ENCODE measurements around the gene PXDN.
A peak's percentile ranks its signal among the peaks of the same experiment; 100 is the strongest.

Gene PXDN

GRCh38 chr2:1642066-1642861 lies 102.1 kb downstream of the PXDN start:
- DNase-seq = no peak

- no peak for DNase-seq
These were observed 102.8 kb downstream of the PXDN start for GRCh38 chr2:1641523-1641922.

GRCh38 chr2:1640301-1641135 lies 103.8 kb downstream of the PXDN start:
- DNase-seq = no peak

- DNase-seq = no peak
These were observed 105.0 kb downstream of the PXDN start for GRCh38 chr2:1639086-1639858.

GRCh38 chr2:1638281-1638860 lies 105.9 kb downstream of the PXDN start:
- DNase-seq = no peak

GRCh38 chr2:1636791-1637415 lies 107.4 kb downstream of the PXDN start:
- peak in 1 of 6 experiments; percentile 1 for DNase-seq

GRCh38 chr2:1635823-1636222 lies 108.5 kb downstream of the PXDN start:
- no peak for DNase-seq

GRCh38 chr2:1634681-1635341 lies 109.5 kb downstream of the PXDN start:
- DNase-seq = no peak

- no peak for DNase-seq
These were observed 110.3 kb downstream of the PXDN start for GRCh38 chr2:1633936-1634587.

- DNase-seq = no peak
These were observed 111.1 kb downstream of the PXDN start for GRCh38 chr2:1633092-1633671.

- no peak for DNase-seq
These were observed 111.8 kb downstream of the PXDN start for GRCh38 chr2:1632510-1632909.

- DNase-seq = no peak
These were observed 112.3 kb downstream of the PXDN start for GRCh38 chr2:1632002-1632348.

GRCh38 chr2:1631292-1632001 lies 112.9 kb downstream of the PXDN start:
- no peak for DNase-seq

- DNase-seq = no peak
These were observed 115.4 kb downstream of the PXDN start for GRCh38 chr2:1628893-1629292.

GRCh38 chr2:1627628-1628381 lies 116.5 kb downstream of the PXDN start:
- DNase-seq = no peak

GRCh38 chr2:1626271-1626681 lies 118.0 kb downstream of the PXDN start:
- DNase-seq = no peak

- DNase-seq = no peak
These were observed 118.9 kb downstream of the PXDN start for GRCh38 chr2:1625281-1626001.

GRCh38 chr2:1623906-1624445 lies 120.3 kb downstream of the PXDN start:
- DNase-seq = no peak
